ENCODE results near the gene PEX3. TPM values are rescaled to one million over a fixed set of nuclear protein-coding genes. Genes with fewer than 3 reads are reported as not detected.

Gene PEX3
- total and polyA plus RNA-seq, 12 donors, result 5.0 to 26.8 (median 22.0) TPM

- DNase-seq, result no peak
- no peak for ATAC-seq
- intact Hi-C loops (cut with DNase I), result no loop called here
- H3K27ac ChIP-seq, result no peak overlapping the region
- H3K27me3 ChIP-seq, result no peaks in the 10 kb centered on the region
- H3K4me1 ChIP-seq, result no peaks in the 10 kb centered on the region
- H3K4me3 ChIP-seq, result no peak overlapping the region
- H3K36me3 ChIP-seq, result peaks cover 0 to 79% (median 17%) of the 10 kb centered on the region in 9 donors
- no peak for TF ChIP-seq CTCF (IDR thresholded peaks at IDR 0.05)
- WGBS, 2 donors, result 89 to 96% methylated on average over 3 of the region's 3 CpGs
- no peaks in the 10 kb centered on the region for H3K9me3 ChIP-seq
These were observed 28.0 kb downstream of the PEX3 start for GRCh38 chr6:143478479-143479062.

- peaks cover 0 to 61% (median 2%) of the 10 kb centered on the region in 9 donors for H3K36me3 ChIP-seq
- H3K27ac ChIP-seq, result no peak overlapping the region
- DNase-seq, result no peak
- H3K27me3 ChIP-seq, result no peaks in the 10 kb centered on the region
- H3K4me3 ChIP-seq, result no peak overlapping the region
- H3K4me1 ChIP-seq, result no peaks in the 10 kb centered on the region
- H3K9me3 ChIP-seq, result no peaks in the 10 kb centered on the region
- intact Hi-C loops (cut with DNase I), result no loop called here
- TF ChIP-seq CTCF (IDR thresholded peaks at IDR 0.05), result no peak
- WGBS, 2 donors, result 74 to 95% methylated on average over 2 of the region's 2 CpGs
- no peak for ATAC-seq
These were observed 32.0 kb downstream of the PEX3 start for GRCh38 chr6:143482593-143482992.

GRCh38 chr6:143485967-143486366, 35.4 kb downstream of the PEX3 start:
- intact Hi-C loops (cut with DNase I), result no loop called here
- ATAC-seq (no peak), DNase-seq (no peak)
- no peaks in the 10 kb centered on the region for H3K4me1 ChIP-seq
- no peak overlapping the region for H3K27ac ChIP-seq
- H3K4me3 ChIP-seq, result no peak overlapping the region
- TF ChIP-seq CTCF (IDR thresholded peaks at IDR 0.05), result no peak
- peaks cover 0 to 35% (median 0%) of the 10 kb centered on the region in 9 donors for H3K36me3 ChIP-seq
- 80 to 88% methylated on average over 2 of the region's 2 CpGs for WGBS, 2 donors
- no peaks in the 10 kb centered on the region for H3K27me3 ChIP-seq
- H3K9me3 ChIP-seq, result no peaks in the 10 kb centered on the region

GRCh38 chr6:143486752-143487151, 36.1 kb downstream of the PEX3 start:
- ATAC-seq (no peak), DNase-seq (no peak)
- Histone ChIP-seq H3K4me3 (no peak overlapping the region), H3K4me1 (no peaks in the 10 kb centered on the region), H3K27me3 (no peaks in the 10 kb centered on the region), H3K9me3 (no peaks in the 10 kb centered on the region), H3K36me3 (peaks cover 0 to 37% (median 0%) of the 10 kb centered on the region in 9 donors), H3K27ac (no peak overlapping the region)
- WGBS, 2 donors, result 92 to 93% methylated on average over 3 of the region's 3 CpGs
- no peak for TF ChIP-seq CTCF (IDR thresholded peaks at IDR 0.05)
- intact Hi-C loops (cut with DNase I), result no loop called here
